Measurements from ENCODE around the gene EPN2. TPM values are rescaled to one million over a fixed set of nuclear protein-coding genes. Genes with fewer than 3 reads are reported as not detected.

Gene EPN2
- polyA plus RNA-seq, 1 donor (not counting 4 experiments of a cell fraction or from before 2014, with no cell fraction given), result 30.2 TPM

- Histone ChIP-seq H2AFZ (ENCODE audit: control insufficient read depth, low read length) (no peak overlapping the region), H3K9ac (ENCODE audit: control insufficient read depth, extremely low read depth, insufficient read depth, low read length) (no peak overlapping the region), H3K79me2 (ENCODE audit: control insufficient read depth, insufficient read depth, low read length) (no peaks in the 10 kb centered on the region), H3K27ac (ENCODE audit: control insufficient read depth, insufficient read depth, low read length) (no peak overlapping the region), H3K36me3 (ENCODE audit: control insufficient read depth in 2 of 2, extremely low read depth in 1 of 2, insufficient read depth in 2 of 2, low read length in 2 of 2) (no peaks in the 10 kb centered on the region), H3K4me3 (ENCODE audit: control insufficient read depth in 2 of 3, extremely low read depth in 1 of 3, insufficient read depth in 2 of 3, low read depth in 1 of 3, low read length in 3 of 3) (no peak overlapping the region), H3K27me3 (ENCODE audit: control insufficient read depth, extremely low read depth, insufficient read depth, low read length) (no peaks in the 10 kb centered on the region), H4K20me1 (ENCODE audit: control insufficient read depth, extremely low read depth, insufficient read depth, low read length) (no peaks in the 10 kb centered on the region), H3K9me3 (ENCODE audit: control insufficient read depth, low read depth, low read length) (no peaks in the 10 kb centered on the region), H3K4me1 (ENCODE audit: control insufficient read depth, extremely low read depth, insufficient read depth, low read length) (peaks cover 2% of the 10 kb centered on the region), H3K4me2 (ENCODE audit: control insufficient read depth, extremely low read depth, insufficient read depth, low read depth, low read length) (no peak overlapping the region), H3K9me1 (ENCODE audit: control insufficient read depth, extremely low read depth, insufficient read depth, low read length) (no peaks in the 10 kb centered on the region)
- no peak for FAIRE-seq
- dilution Hi-C loops (cut with MboI; ENCODE audit: extremely low pct_ligation_motif_present, low sequenced_read_pairs), result loop anchor here (25.0 kb wide), 1 partner anchor 291 kb away; no protein-coding TSS in a partner anchor
- DNase-seq (ENCODE audit: low read depth, low spot score), result no peak
- TF ChIP-seq EZH2 (IDR thresholded peaks at IDR 0.05; ENCODE audit: low read length) (no peak), CTCF (optimal IDR thresholded peaks at IDR 0.05 in 1 of 3, IDR thresholded peaks at IDR 0.05 in 1 of 3, conservative IDR thresholded peaks at IDR 0.05 in 1 of 3; ENCODE audit: extremely low read depth in 1 of 3, insufficient read depth in 2 of 3, low read length in 3 of 3) (no peak)
Observed at GRCh38 chr17:19371259-19372010, 134.3 kb downstream of the EPN2 start.

- H3K36me3 ChIP-seq (ENCODE audit: control insufficient read depth in 2 of 2, extremely low read depth in 1 of 2, insufficient read depth in 2 of 2, low read length in 2 of 2), result no peaks in the 10 kb centered on the region
- TF ChIP-seq CTCF (optimal IDR thresholded peaks at IDR 0.05 in 1 of 3, IDR thresholded peaks at IDR 0.05 in 1 of 3, conservative IDR thresholded peaks at IDR 0.05 in 1 of 3; ENCODE audit: extremely low read depth in 1 of 3, insufficient read depth in 2 of 3, low read length in 3 of 3) (no peak), EZH2 (IDR thresholded peaks at IDR 0.05; ENCODE audit: low read length) (no peak)
- no peak overlapping the region for H3K4me3 ChIP-seq (ENCODE audit: control insufficient read depth in 2 of 3, extremely low read depth in 1 of 3, insufficient read depth in 2 of 3, low read depth in 1 of 3, low read length in 3 of 3)
- H2AFZ ChIP-seq (ENCODE audit: control insufficient read depth, low read length), result no peak overlapping the region
- H3K9ac ChIP-seq (ENCODE audit: control insufficient read depth, extremely low read depth, insufficient read depth, low read length), result no peak overlapping the region
- FAIRE-seq, result no peak
- DNase-seq (ENCODE audit: low read depth, low spot score), result no peak
- no peaks in the 10 kb centered on the region for H3K27me3 ChIP-seq (ENCODE audit: control insufficient read depth, extremely low read depth, insufficient read depth, low read length)
- no peaks in the 10 kb centered on the region for H4K20me1 ChIP-seq (ENCODE audit: control insufficient read depth, extremely low read depth, insufficient read depth, low read length)
- H3K79me2 ChIP-seq (ENCODE audit: control insufficient read depth, insufficient read depth, low read length), result no peaks in the 10 kb centered on the region
- no peaks in the 10 kb centered on the region for H3K9me3 ChIP-seq (ENCODE audit: control insufficient read depth, low read depth, low read length)
- no peak overlapping the region for H3K27ac ChIP-seq (ENCODE audit: control insufficient read depth, insufficient read depth, low read length)
- dilution Hi-C loops (cut with MboI; ENCODE audit: extremely low pct_ligation_motif_present, low sequenced_read_pairs), result loop anchor here (25.0 kb wide), 1 partner anchor 290 kb away; no protein-coding TSS in a partner anchor
- peaks cover 3% of the 10 kb centered on the region for H3K4me1 ChIP-seq (ENCODE audit: control insufficient read depth, extremely low read depth, insufficient read depth, low read length)
- no peak overlapping the region for H3K4me2 ChIP-seq (ENCODE audit: control insufficient read depth, extremely low read depth, insufficient read depth, low read depth, low read length)
- H3K9me1 ChIP-seq (ENCODE audit: control insufficient read depth, extremely low read depth, insufficient read depth, low read length), result no peaks in the 10 kb centered on the region
Observed at GRCh38 chr17:19372011-19372370, 134.8 kb downstream of the EPN2 start.

All from keratinocyte (primary cell).